IPS-15b (cell line): ENCODE data around the gene SLC8A2.

Experiments
- H3K27me3 ChIP-seq: one replicate; pipeline ENCODE4 v1.6.1; 2013; ENCODE audit warnings: low read length; ENCODE audit not compliant: control insufficient read depth, insufficient read depth
- H3K36me3 ChIP-seq: one replicate; pipeline ENCODE4 v1.6.1; 2013; ENCODE audit warnings: low read length; ENCODE audit not compliant: control insufficient read depth, insufficient read depth
- H3K4me1 ChIP-seq: one replicate; pipeline ENCODE4 v1.6.1; 2013; ENCODE audit warnings: mild to moderate bottlenecking, low read length; ENCODE audit not compliant: control insufficient read depth, insufficient read depth
- H3K4me3 ChIP-seq: one replicate; pipeline ENCODE4 v1.5.1; 2013; ENCODE audit warnings: low read depth, low read length
- H3K9ac ChIP-seq: one replicate; pipeline ENCODE4 v1.6.1; 2013; ENCODE audit warnings: low read depth, mild to moderate bottlenecking, low read length
- H3K9me3 ChIP-seq: one replicate; pipeline ENCODE4 v1.6.1; 2013; ENCODE audit warnings: mild to moderate bottlenecking, low read length; ENCODE audit not compliant: control insufficient read depth, insufficient read depth

The SLC8A2 gene, protein sequence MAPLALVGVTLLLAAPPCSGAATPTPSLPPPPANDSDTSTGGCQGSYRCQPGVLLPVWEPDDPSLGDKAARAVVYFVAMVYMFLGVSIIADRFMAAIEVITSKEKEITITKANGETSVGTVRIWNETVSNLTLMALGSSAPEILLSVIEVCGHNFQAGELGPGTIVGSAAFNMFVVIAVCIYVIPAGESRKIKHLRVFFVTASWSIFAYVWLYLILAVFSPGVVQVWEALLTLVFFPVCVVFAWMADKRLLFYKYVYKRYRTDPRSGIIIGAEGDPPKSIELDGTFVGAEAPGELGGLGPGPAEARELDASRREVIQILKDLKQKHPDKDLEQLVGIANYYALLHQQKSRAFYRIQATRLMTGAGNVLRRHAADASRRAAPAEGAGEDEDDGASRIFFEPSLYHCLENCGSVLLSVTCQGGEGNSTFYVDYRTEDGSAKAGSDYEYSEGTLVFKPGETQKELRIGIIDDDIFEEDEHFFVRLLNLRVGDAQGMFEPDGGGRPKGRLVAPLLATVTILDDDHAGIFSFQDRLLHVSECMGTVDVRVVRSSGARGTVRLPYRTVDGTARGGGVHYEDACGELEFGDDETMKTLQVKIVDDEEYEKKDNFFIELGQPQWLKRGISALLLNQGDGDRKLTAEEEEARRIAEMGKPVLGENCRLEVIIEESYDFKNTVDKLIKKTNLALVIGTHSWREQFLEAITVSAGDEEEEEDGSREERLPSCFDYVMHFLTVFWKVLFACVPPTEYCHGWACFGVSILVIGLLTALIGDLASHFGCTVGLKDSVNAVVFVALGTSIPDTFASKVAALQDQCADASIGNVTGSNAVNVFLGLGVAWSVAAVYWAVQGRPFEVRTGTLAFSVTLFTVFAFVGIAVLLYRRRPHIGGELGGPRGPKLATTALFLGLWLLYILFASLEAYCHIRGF

GRCh38 chr19:47471733-47472457, at the start of gene SLC8A2:
SLC8A2 (minus strand) TSS chr19:47471893; CDS start chr19:47466403, 5,490 bp downstream.
- no peaks in the 10 kb centered on the region for H3K9me3 ChIP-seq
- no peaks in the 10 kb centered on the region for H3K36me3 ChIP-seq
- H3K4me1 ChIP-seq = peaks cover 13% of the 10 kb centered on the region
- H3K4me3 ChIP-seq = peak within 1 kb of the TSS; percentile 68
- H3K27me3 ChIP-seq = no peaks in the 10 kb centered on the region
- no peak within 1 kb of the TSS for H3K9ac ChIP-seq

DNA sequence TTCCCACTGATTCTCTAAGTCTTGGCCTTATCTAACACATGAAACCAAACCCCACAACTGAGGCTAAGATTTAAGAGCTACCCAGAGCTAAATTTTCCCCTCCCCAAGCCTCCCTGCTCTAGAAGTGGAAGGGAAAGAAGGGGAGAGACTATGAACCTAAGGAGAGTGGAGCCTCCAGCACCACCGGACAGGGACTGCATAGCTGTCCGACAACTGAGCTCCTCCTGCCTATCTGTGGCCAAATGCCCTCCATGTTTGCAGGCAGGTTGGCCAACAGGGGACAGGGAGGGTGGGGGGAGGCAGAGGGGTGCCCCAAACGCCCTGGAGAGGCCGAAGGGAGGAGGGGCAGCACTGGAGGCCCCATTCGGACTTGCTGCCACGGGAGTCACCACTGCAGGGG, 49.1 kb upstream of the SLC8A2 start:
- Histone ChIP-seq H3K4me3 (no peak overlapping the region), H3K27me3 (no peaks in the 10 kb centered on the region), H3K9ac (no peak overlapping the region), H3K4me1 (peaks cover 4% of the 10 kb centered on the region), H3K9me3 (no peaks in the 10 kb centered on the region), H3K36me3 (no peaks in the 10 kb centered on the region)

DNA sequence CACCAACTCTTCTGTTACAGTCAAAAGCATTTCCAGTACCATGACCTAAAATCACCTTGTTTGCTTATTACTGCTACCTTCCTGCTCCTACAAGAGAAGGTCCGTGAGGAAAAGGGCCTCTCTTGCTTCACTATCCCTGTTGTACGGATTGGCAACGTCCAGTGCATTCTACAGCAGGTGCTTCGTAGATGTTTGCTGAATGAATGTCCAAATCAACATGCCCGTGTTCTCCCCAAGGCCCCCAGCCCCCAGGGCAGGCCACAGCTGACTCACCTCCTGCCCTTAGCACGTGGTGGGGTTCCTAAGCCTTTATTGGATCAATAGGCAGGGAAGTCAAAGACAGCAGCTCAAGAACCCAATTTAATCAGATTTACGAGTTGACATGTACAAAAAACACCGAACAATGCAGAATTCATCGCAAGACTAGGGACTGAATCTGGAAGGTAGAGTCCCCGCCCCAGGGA, 48.7 kb upstream of the SLC8A2 start:
- H3K4me1 ChIP-seq = peaks cover 4% of the 10 kb centered on the region
- H3K27me3 ChIP-seq = no peaks in the 10 kb centered on the region

DNA sequence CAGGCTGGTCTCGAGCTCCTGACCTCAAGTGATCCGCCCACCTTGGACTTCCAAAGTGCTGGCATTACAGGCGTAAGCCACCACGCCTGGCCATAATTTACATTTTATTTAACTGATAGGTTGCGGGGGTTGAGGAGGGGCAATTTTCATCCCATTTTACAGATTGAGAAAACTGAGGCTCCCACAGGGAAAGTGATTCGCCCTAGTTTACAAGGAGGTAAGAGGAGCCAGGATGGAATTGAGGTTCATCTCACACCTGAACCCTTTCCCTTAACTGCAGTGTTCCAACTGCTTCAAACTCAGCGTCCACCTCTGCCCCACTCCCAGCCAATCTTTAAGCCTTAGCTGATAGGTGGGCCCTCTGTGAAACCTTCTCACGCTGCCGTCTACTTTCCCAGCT, 47.2 kb upstream of the SLC8A2 start:
- H3K9me3 ChIP-seq = no peaks in the 10 kb centered on the region
- no peaks in the 10 kb centered on the region for H3K27me3 ChIP-seq
- H3K36me3 ChIP-seq = no peaks in the 10 kb centered on the region
- no peak overlapping the region for H3K4me3 ChIP-seq
- H3K4me1 ChIP-seq = peaks cover 4% of the 10 kb centered on the region
- H3K9ac ChIP-seq = no peak overlapping the region

More for the DNA sequence above, 48.7 kb upstream of the SLC8A2 start:
- Histone ChIP-seq H3K36me3 (no peaks in the 10 kb centered on the region), H3K9me3 (no peaks in the 10 kb centered on the region), H3K9ac (no peak overlapping the region), H3K4me3 (no peak overlapping the region)

DNA sequence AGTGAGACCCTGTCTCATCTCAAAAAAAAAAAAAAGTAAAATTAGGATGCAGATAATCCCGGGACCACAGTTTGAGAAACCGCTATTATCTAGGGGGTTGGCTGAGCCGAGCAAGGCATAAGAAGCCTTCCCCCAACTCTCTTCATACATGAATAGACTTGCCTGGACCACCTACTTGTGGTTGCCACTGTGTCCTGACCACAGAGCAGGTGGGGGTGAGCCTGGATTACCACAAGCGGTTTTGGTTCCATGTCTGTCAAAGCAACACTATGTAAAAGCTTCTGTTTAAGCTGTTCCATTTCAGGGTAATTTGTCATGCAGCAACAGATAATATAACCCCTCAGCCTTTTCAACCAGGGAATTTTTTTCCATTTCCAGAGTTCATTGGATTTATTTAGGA, 46.4 kb upstream of the SLC8A2 start:
- Histone ChIP-seq H3K9ac (no peak overlapping the region), H3K4me1 (peaks cover 4% of the 10 kb centered on the region), H3K27me3 (no peaks in the 10 kb centered on the region), H3K36me3 (no peaks in the 10 kb centered on the region), H3K9me3 (no peaks in the 10 kb centered on the region), H3K4me3 (no peak overlapping the region)

GRCh38 chr19:47514869-47515588, 43.3 kb upstream of the SLC8A2 start, which contains the start of gene NAPA:
NAPA (minus strand) TSS chr19:47515063; CDS start chr19:47514940, 123 bp downstream.
- Histone ChIP-seq H3K9me3 (no peaks in the 10 kb centered on the region), H3K36me3 (no peaks in the 10 kb centered on the region), H3K4me1 (no peaks in the 10 kb centered on the region), H3K27me3 (no peaks in the 10 kb centered on the region), H3K9ac (peak within 1 kb of the TSS; percentile 97), H3K4me3 (peak within 1 kb of the TSS; percentile 97)

- Histone ChIP-seq H3K27me3 (no peaks in the 10 kb centered on the region), H3K9me3 (no peaks in the 10 kb centered on the region), H3K9ac (peak overlapping the region; percentile 97), H3K4me1 (no peaks in the 10 kb centered on the region), H3K4me3 (peak overlapping the region; percentile 97), H3K36me3 (no peaks in the 10 kb centered on the region)
Observed at GRCh38 chr19:47514151-47514868, 42.6 kb upstream of the SLC8A2 start.

- no peaks in the 10 kb centered on the region for H3K36me3 ChIP-seq
- H3K4me3 ChIP-seq = no peak overlapping the region
- no peak overlapping the region for H3K9ac ChIP-seq
- no peaks in the 10 kb centered on the region for H3K9me3 ChIP-seq
- H3K27me3 ChIP-seq = no peaks in the 10 kb centered on the region
- H3K4me1 ChIP-seq = no peaks in the 10 kb centered on the region
Observed at GRCh38 chr19:47512948-47513319, 41.2 kb upstream of the SLC8A2 start.

DNA sequence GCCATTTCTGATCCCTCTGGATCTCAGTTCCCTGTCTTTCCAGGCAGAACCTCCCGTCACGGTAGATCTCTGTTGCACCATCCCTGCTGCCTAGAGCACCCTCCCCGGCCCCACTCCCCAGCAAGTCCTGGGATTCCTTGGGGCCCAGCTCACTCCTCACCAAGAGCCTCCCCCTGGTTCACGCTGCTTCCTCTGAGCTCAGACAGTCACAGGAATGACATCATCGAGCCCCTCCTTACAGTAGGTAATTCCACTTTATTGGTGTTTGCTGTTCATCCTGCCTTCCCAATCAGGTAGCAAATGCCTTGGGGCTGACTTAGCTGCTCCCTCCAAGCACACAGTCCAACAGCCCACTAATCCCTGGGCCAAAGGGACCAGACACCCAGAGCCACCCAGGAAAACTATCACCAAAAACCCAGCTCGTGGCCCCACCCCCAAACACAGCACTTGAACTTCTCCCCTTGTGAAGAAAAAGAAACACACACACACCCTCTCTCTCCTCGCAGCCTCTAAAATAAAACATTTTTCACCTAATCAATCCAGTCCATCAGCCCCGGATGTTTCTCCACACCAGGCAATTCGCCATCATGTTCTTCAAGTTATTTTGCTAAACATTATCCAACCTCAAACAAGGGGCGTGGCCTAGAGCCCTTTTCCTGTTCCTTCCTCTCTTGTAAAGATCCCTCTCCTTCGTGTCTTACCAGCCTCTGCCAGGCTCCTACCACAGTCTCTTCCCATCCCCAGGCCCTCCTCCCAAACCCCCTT, 40.7 kb upstream of the SLC8A2 start:
- no peaks in the 10 kb centered on the region for H3K9me3 ChIP-seq
- H3K4me1 ChIP-seq = no peaks in the 10 kb centered on the region
- no peaks in the 10 kb centered on the region for H3K27me3 ChIP-seq
- no peak overlapping the region for H3K9ac ChIP-seq
- H3K36me3 ChIP-seq = no peaks in the 10 kb centered on the region
- no peak overlapping the region for H3K4me3 ChIP-seq

DNA sequence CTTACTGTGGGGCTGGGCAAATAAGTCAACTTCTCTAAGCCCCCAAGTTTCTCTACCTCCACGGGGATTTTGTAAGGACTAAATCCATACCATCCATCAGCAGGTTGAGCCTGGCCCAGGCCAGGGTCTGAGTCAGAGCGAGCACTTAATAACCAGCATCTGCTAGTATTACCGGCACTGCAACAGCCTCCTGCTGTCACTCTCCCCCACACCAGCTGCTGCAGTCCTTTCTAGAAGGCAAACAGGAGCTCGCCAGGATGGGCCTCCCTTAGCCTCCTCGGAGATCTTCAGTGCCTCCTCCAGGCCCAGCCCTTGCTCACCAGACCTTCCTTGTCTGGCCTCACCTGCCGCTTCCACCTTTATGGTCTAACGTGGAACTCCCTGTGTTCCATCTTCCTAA, 40.0 kb upstream of the SLC8A2 start:
- Histone ChIP-seq H3K27me3 (no peaks in the 10 kb centered on the region), H3K9ac (no peak overlapping the region), H3K4me3 (no peak overlapping the region), H3K36me3 (peaks cover 4% of the 10 kb centered on the region), H3K9me3 (no peaks in the 10 kb centered on the region), H3K4me1 (no peaks in the 10 kb centered on the region)
